HG02938 (cell line): Measurements from ENCODE around the gene ADGRV1.
"Not testable (repeated sequence)": the region's sequence is repeated elsewhere in the genome, so short reads cannot be mapped to it uniquely, and the experiment has no call there.

ENCODE experiments used
- ATAC-seq: cut with Tn5 transposase; IDR thresholded peaks from one replicate; pipeline ENCODE4 v1.9.1; 2021; ENCODE audit warnings: mild to moderate bottlenecking, moderate library complexity; ENCODE audit not compliant: unreplicated experiment

The ADGRV1 gene

DNA sequence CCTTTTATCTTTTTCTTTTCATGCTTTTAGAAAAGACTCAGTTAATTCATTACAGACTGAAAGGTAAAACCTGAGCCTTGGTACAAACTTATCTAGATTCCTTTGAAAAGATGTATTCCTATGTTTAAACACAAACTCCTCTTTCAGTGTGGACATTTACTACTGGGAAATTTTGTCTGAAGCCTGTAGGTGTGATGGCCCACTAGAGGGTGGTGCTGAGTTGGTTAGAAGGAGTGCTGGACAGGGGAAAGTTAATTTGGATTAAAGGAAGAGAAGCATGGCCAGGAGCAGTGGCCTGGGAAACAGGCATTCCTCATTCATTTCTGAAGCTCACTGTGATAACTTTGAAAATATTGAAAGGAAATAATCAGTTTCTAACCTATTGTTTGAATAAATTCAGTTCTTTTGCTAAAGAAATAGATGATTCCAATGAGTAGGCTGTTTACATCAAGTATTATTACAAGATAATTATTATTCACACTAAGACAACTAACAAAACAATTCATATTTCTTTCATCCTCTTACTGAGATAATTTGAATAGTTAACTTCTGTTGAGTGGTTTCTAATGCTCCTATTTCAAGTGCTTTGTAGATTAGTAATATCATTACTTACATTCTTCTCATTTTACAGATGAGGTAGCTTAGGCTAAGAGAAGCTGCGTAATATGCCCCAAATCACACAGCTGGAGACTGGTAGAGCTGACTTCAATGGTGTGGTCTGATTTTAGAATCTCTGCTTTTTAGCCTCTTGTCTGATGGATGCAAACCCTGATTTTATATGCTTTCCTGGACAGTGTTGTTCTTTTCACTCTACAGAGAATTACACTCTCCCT, 150.9 kb downstream of the ADGRV1 start:
- peak; percentile 62 for ATAC-seq

- ATAC-seq: no peak
Observed at GRCh38 chr5:90718387-90718786, 159.8 kb downstream of the ADGRV1 start.

DNA sequence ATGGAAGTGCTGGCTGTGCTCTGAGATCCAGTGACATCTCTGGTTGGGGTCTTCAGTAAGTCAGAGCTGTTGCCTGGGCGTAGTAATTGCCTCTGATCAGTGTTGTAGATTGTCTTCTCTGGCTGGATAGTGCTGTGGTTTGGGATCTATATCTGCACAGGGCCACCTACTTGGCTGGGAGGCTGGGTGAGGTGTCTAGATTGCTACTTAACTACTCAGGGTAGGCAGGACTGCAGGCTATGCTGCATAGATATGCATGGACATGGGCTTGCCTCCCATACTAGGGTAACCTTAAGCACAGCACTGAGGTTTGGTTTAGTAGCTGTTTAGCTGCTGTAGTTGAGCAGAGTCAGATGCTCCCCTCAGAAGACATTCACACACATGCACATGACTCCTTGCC, 181.0 kb downstream of the ADGRV1 start:
- no peak for ATAC-seq

GRCh38 chr5:90740244-90740799, 181.7 kb downstream of the ADGRV1 start:
- no peak for ATAC-seq

- no peak for ATAC-seq
Observed at GRCh38 chr5:90741022-90741564, 182.5 kb downstream of the ADGRV1 start.

GRCh38 chr5:90746119-90746518, 187.5 kb downstream of the ADGRV1 start:
- ATAC-seq: no peak

DNA sequence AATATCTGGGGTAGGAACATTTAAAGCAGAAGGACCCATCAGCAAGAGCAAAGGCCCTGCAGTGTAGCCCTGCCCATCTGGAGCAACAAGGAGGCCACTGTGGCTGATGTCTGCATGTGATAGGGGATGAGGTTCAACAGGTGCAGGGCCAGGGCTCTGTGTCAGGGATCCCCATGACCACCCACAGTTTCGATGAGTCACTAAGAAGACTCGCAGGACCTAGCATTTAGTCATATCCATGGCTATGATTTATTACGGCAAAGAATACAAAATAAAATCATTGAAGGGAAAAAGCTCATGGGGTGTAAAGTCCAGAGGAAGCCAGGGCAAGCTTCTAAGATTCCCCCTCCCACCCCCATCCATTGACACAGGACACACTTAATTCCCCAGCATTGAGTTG, 188.6 kb downstream of the ADGRV1 start:
- ATAC-seq: no peak

GRCh38 chr5:90747693-90748092, 189.1 kb downstream of the ADGRV1 start:
- ATAC-seq: no peak

DNA sequence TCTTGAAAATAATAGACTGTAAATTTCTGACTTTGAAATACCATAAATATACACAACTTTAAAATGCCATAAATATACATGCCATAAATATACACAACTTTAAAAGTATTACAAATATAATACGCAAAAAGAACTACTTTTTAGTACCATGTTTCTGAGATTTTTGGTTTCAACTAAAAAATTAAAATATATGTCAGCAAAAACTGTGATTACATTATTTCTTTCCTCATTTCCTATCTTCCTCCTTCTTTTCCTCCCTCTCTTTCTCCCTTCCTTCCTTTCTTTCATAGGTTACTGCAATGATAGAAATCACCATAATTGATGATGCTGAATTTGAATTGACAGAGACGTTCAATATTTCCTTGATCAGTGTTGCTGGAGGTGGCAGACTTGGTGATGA, 200.5 kb downstream of the ADGRV1 start:
- no peak for ATAC-seq

DNA sequence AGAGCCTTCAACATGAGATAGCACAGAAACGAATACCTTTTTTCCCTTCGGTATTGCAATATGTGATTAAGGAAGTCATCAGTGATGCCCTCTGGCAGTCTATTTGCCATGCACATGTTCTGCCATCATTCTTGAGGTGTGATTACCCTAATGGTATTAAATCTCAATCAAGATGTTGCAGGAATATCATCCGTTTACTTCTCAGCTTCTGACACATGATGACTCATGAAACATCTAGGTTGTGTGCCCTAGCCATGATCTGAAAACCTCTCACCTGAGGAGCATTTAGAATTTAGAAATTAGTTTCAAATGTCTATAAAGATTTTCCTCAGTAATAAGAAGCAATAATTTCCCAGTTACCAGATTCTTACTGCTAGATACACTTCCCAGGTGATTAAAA, 209.1 kb downstream of the ADGRV1 start:
- ATAC-seq: no peak

GRCh38 chr5:90770006-90770541, 211.5 kb downstream of the ADGRV1 start:
- not testable (repeated sequence) for ATAC-seq

DNA sequence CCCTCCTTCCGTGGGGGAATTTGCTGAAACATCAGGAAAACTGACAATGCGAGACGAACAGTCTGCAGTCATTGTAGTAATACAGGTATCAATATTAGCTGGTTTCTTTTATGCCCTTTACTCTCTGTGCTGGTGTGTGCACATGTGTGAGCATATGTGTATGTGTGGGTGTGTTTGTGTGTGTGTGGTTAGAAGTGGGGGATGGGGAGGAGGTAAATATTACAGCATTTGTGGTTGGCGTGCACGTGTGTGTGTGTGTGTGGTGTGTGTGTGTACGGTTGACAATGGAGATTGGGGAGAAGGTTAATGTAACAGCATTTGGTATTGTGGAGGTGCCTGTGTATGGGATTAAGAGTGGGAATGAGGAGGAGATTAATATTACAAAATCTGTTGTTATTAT, 219.4 kb downstream of the ADGRV1 start:
- ATAC-seq: no peak

DNA sequence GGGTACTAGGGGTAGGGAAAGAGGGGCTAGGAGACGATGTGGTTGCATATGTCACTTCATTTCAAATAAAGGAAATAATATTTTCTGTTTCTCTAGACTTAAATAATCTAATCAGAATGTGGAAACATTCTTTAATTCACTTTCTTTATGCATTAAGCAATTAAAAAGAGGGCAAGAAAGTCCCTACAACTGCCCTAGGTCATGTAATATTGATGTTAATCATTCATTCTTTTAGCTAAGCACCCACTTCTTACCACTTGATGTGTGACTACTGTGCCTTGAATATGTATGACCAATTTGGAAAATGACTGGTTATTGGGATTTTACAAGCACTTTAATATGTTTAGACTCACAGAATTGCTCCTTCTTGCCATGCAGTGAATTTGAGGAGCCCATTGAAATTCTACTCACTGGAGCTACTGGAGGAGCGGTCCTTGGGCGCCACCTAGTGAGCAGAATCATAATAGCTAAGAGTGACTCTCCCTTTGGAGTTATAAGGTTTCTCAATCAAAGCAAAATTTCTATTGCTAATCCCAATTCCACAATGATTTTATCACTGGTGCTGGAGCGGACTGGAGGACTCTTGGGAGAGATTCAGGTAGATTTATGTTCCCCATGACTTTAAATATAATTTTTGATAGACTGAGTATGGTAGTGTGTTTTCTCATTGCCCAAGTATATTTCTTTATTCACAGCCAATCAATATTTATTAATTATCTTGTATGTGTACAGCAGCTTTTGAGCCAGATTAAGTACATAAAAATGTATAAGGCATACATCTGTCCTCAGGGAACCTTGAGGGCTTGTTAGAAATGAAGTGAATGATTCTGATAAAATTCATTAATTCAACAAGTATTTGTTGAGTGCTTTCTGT, 225.1 kb downstream of the ADGRV1 start:
- ATAC-seq: peak; percentile 97

- ATAC-seq: no peak
Observed at GRCh38 chr5:90786756-90787155, 228.2 kb downstream of the ADGRV1 start.

DNA sequence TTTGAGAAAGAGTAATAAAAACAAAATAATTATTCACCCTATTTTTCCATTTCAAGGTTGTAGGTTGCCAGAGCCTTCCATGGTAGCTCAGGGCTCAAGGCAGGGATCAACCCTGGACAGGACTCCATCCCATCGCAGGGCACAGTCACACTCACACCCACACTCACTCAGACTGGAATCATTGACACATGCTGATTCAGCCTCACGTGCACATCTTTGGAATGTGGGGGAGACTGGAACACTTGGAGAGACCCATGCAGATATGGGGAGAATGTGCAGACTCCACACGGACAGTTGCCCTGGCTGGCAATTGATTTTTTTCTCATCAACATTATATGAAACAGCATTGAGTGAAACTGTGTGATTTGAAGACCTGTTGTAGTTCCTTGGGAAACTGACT, 234.1 kb downstream of the ADGRV1 start:
- ATAC-seq: no peak

- no peak for ATAC-seq
Observed at GRCh38 chr5:90793183-90793582, 234.6 kb downstream of the ADGRV1 start.

- not testable (repeated sequence) for ATAC-seq
Observed at GRCh38 chr5:90796919-90797318, 238.3 kb downstream of the ADGRV1 start.

GRCh38 chr5:90800082-90800481, 241.5 kb downstream of the ADGRV1 start:
- ATAC-seq: not testable (repeated sequence)

DNA sequence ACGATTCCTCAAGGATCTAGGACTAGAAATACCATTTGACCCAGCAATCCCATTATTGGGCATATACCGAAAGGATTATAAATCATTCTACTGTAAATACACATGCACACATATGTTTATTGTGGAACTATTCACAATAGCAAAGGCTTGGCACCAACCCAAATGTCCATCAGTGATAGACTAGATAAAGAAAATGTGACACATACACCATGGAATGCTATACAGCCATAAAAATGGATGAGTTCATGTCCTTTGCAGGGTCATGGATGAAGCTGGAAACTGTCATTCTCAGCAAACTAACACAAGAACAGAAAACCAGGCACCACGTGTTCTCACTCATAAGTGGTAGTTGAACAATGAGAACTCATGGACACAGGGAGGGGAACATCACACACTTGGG, 241.9 kb downstream of the ADGRV1 start:
- not testable (repeated sequence) for ATAC-seq

- ATAC-seq: peak; percentile 89
Observed at GRCh38 chr5:90802474-90803317, 244.1 kb downstream of the ADGRV1 start.
